ENCODE results near the gene FAM89B. TPM values are rescaled to one million over a fixed set of nuclear protein-coding genes. Genes with fewer than 3 reads are reported as not detected.

The FAM89B gene
- total RNA-seq, 1 donor from 2014 or later, result 104 TPM

GRCh38 chr11:65554057-65554818, 18.1 kb upstream of the FAM89B start:
- Histone ChIP-seq H3K27me3 (no peaks in the 10 kb centered on the region), H3K27ac (peak overlapping the region; percentile 97 to 99), H3K4me3 (no peak overlapping the region), H3K36me3 (peaks cover 40 to 45% of the 10 kb centered on the region in 2 donors), H3K9me3 (no peaks in the 10 kb centered on the region), H3K4me1 (peaks cover 10 to 42% of the 10 kb centered on the region in 2 donors)
- TF ChIP-seq, protein P1, sequence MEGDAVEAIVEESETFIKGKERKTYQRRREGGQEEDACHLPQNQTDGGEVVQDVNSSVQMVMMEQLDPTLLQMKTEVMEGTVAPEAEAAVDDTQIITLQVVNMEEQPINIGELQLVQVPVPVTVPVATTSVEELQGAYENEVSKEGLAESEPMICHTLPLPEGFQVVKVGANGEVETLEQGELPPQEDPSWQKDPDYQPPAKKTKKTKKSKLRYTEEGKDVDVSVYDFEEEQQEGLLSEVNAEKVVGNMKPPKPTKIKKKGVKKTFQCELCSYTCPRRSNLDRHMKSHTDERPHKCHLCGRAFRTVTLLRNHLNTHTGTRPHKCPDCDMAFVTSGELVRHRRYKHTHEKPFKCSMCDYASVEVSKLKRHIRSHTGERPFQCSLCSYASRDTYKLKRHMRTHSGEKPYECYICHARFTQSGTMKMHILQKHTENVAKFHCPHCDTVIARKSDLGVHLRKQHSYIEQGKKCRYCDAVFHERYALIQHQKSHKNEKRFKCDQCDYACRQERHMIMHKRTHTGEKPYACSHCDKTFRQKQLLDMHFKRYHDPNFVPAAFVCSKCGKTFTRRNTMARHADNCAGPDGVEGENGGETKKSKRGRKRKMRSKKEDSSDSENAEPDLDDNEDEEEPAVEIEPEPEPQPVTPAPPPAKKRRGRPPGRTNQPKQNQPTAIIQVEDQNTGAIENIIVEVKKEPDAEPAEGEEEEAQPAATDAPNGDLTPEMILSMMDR (IDR thresholded peaks at IDR 0.05), result no peak
- DNase-seq (ENCODE audit: low spot score in 2 of 2), result no peak
- intact Hi-C loops (cut with DNase I), result loop anchor here (1.0 kb wide), 1 partner anchor 11 kb away; no protein-coding TSS in a partner anchor

GRCh38 chr11:65554842-65555430, 17.4 kb upstream of the FAM89B start:
- peaks cover 17 to 47% of the 10 kb centered on the region in 2 donors for H3K4me1 ChIP-seq
- no peak for DNase-seq (ENCODE audit: low spot score in 2 of 2)
- no peaks in the 10 kb centered on the region for H3K27me3 ChIP-seq
- peaks cover 35 to 39% of the 10 kb centered on the region in 2 donors for H3K36me3 ChIP-seq
- intact Hi-C loops (cut with DNase I), result loop anchor here (1.0 to 5.0 kb wide), 2 partner anchors 12 to 107 kb away; partner anchors contain the start of gene RELA
- peak overlapping the region in 1 of 2 donors; percentile 82 for H3K4me3 ChIP-seq
- peak overlapping the region; percentile 97 to 99 for H3K27ac ChIP-seq
- H3K9me3 ChIP-seq, result no peaks in the 10 kb centered on the region
- TF ChIP-seq, protein P1 (IDR thresholded peaks at IDR 0.05), result no peak

GRCh38 chr11:65555693-65556231, 16.6 kb upstream of the FAM89B start:
- peaks cover 21 to 53% of the 10 kb centered on the region in 2 donors for H3K4me1 ChIP-seq
- no peaks in the 10 kb centered on the region for H3K27me3 ChIP-seq
- TF ChIP-seq, protein P1 (IDR thresholded peaks at IDR 0.05), result no peak
- peak in 1 of 2 donors; percentile 87 for DNase-seq (ENCODE audit: low spot score in 2 of 2)
- peak overlapping the region in 1 of 2 donors; percentile 82 for H3K4me3 ChIP-seq
- peak overlapping the region; percentile 97 to 99 for H3K27ac ChIP-seq
- H3K9me3 ChIP-seq, result no peaks in the 10 kb centered on the region
- H3K36me3 ChIP-seq, result peaks cover 30 to 32% of the 10 kb centered on the region in 2 donors
- intact Hi-C loops (cut with DNase I), result loop anchor here (5.0 kb wide), 1 partner anchor 107 kb away; the partner anchor contains the start of gene RELA

GRCh38 chr11:65556470-65557279, 15.7 kb upstream of the FAM89B start:
- H3K27ac ChIP-seq, result peak overlapping the region; percentile 97 to 99
- H3K9me3 ChIP-seq, result no peaks in the 10 kb centered on the region
- TF ChIP-seq, protein P1 (IDR thresholded peaks at IDR 0.05), result no peak
- DNase-seq (ENCODE audit: low spot score in 2 of 2), result no peak
- H3K36me3 ChIP-seq, result peaks cover 21 to 23% of the 10 kb centered on the region in 2 donors
- intact Hi-C loops (cut with DNase I), result loop anchor here (5.0 kb wide), 1 partner anchor 106 kb away; the partner anchor contains the start of gene RELA
- H3K4me1 ChIP-seq, result peaks cover 26 to 60% of the 10 kb centered on the region in 2 donors
- no peaks in the 10 kb centered on the region for H3K27me3 ChIP-seq
- peak overlapping the region; percentile 79 to 82 for H3K4me3 ChIP-seq

Data from ascending aorta (tissue), 2 donors.